ENCODE data around the gene MYPN.
"Not testable (repeated sequence)": the region's sequence is repeated elsewhere in the genome, so short reads cannot be mapped to it uniquely, and the experiment has no call there.

MYPN gene

DNA sequence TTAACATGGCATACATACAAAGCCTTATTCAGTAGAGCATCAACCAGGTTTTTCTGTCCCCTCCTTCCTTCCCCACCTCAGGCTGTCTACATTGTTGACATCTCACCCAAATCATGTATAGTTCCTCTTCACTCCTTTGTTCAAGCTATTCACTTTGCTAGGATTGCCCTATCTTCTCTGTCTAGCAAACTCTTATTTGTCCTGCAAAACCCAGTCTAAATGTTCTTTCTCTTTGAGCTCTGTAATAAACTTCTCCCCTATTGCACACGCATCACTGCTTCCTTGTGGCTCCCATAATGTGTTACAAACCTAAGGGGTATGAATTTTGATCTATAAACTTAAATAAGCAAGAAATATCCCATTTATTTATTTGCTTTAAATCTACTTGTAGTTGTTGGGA, 36.8 kb downstream of the MYPN start:
- DNase-seq (ENCODE audit: low read depth in 1 of 2, low spot score in 1 of 2): no peak
- no peak for TF ChIP-seq JUND (IDR thresholded peaks at IDR 0.05; ENCODE audit: low read depth)
- in situ Hi-C loops (cut with HindIII; ENCODE audit: low pct_unique_long_range_greater_than_20kb, low sequenced_read_pairs): no loop called here

DNA sequence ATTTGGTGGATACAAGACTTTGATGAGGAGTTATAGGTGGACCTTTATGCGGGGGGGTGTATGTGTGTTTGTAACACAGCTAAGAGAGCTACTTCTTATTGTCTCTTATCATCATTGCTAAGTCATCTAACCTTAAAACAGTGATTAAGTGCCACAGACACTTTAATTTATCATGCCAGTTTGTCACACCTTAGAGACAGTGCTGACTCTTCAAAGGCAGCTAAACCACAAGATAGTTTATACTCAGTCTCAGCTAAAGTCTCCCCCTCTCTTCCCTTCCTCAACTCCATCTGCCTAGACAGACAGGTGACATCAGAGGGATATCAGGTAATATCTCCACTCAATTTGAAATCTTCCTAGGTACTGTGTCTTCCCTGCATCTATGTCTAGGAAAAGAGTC, 42.2 kb downstream of the MYPN start:
- no peak for DNase-seq (ENCODE audit: low read depth in 1 of 2, low spot score in 1 of 2)
- no peak for TF ChIP-seq JUND (IDR thresholded peaks at IDR 0.05; ENCODE audit: low read depth)
- in situ Hi-C loops (cut with HindIII; ENCODE audit: low pct_unique_long_range_greater_than_20kb, low sequenced_read_pairs): no loop called here

DNA sequence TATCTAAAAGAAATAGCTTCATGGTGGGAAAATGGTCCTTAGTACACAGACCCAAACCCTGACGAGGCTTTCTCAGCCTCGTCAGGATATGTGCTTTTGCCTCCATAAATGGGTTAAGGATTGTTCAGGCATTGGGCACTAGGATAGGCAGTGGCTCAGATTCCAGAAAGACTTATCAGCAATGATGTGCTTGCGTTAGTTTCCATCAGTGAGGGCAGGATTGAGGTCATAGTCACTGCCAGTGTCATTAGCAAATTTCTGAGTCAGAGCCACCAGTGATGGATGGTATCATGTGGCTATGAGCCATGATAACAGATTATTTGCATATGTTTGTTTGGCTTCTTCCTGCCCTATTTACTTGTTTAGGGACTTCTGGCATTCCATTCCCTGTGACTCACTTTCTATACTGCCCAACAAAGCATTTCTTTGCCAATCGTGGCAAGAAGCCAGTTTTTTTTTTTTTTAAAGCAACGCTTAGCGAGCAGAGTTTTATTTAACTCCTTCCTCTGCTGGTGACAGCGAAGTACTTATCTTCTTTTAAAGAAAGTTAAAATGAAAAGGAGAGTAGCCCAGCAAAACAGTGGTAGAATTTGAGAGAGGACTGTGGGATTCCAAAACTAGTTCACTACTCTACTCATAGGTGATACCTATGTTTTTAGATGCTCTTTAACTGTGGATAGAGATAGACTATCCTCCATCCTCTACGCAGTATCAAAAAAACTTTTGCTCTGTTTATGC, 44.4 kb downstream of the MYPN start:
- in situ Hi-C loops (cut with HindIII; ENCODE audit: low pct_unique_long_range_greater_than_20kb, low sequenced_read_pairs): no loop called here
- peak; percentile 25 to 80 for DNase-seq (ENCODE audit: low read depth in 1 of 2, low spot score in 1 of 2)
- peak; percentile 64 for TF ChIP-seq JUND (IDR thresholded peaks at IDR 0.05; ENCODE audit: low read depth)

DNA sequence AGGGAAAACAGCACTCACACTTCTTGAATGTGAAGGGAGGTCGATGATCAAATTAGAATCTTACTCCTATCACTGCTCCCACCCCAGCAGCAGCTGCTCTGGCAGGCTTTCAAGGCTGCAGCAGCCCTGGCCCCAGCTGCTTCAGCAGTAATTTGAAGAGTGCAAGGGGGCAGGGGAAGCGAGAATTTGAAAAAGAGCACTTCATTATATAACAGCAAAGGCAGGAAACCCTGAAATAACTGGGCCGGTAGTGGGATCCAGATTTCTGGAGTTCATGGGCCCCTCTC, 44.9 kb downstream of the MYPN start:
- no peak for DNase-seq (ENCODE audit: low read depth in 1 of 2, low spot score in 1 of 2)
- TF ChIP-seq JUND (IDR thresholded peaks at IDR 0.05; ENCODE audit: low read depth): no peak
- in situ Hi-C loops (cut with HindIII; ENCODE audit: low pct_unique_long_range_greater_than_20kb, low sequenced_read_pairs): no loop called here

DNA sequence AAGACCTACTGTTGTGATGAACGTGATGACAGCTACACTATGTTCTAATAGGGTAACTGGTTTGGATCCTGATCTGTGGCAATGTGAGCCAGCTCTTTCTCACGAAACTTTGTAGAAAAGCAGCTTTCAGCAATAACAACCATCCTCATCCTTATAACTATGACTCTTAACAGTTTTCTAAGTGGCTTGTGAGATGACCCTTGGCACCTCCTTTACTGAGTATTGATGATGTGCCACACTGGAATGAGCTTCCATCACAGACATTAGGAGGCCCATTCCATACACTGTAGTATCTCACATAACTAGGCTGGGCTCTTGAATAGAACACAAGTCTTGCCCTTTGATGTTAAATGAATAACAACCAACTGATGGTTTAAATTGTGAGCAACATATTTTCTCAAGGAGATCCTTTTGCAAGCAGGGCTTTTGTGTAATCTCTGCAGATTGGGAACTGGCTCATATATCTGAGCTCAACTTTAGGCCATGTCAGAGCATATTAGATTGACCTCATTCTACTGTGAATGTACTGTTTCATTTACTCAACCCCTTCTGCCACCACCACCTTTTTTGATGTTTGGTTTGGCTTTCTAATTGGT, 46.4 kb downstream of the MYPN start:
- in situ Hi-C loops (cut with HindIII; ENCODE audit: low pct_unique_long_range_greater_than_20kb, low sequenced_read_pairs): no loop called here
- no peak for TF ChIP-seq JUND (IDR thresholded peaks at IDR 0.05; ENCODE audit: low read depth)
- DNase-seq (ENCODE audit: low read depth in 1 of 2, low spot score in 1 of 2): no peak

DNA sequence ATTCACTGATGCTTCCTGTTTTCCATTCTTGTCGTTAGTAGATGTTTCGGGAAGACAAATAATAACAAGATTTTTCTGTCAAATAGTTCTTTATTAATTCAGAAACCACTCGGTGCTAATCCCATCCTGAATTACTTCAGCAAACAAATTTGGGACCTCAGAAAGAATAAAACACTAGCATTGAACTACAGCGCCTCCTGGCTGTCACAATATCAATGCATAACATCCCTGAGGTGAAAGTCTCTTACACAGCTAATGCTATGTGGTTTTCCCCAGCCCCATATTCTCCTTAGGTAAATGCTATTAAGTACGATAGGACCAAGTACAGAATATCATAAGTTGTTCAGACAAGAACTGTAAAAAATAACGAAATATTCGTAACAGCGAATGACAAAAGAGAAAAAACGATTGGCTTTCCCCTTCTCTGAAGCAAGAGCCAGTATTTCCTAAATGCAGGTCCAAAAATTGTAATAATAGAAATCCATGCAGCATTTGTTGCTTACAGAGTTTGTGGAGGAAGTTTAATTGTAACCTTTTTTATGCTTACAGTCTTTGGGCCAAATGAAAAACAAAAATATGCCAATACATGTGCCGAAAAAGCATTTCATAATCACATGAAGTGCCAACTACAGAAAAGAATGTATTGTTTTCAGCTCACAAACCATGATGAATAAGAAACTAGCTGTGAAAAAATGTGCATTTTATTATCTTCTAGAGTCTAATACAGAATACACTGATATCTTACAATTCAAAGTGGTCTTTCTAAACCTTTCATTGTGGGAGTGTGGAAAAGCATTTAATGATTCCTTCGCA, 47.3 kb downstream of the MYPN start:
- TF ChIP-seq JUND (IDR thresholded peaks at IDR 0.05; ENCODE audit: low read depth): no peak
- peak in 1 of 2 experiments; percentile 79 for DNase-seq (ENCODE audit: low read depth in 1 of 2, low spot score in 1 of 2)
- in situ Hi-C loops (cut with HindIII; ENCODE audit: low pct_unique_long_range_greater_than_20kb, low sequenced_read_pairs): no loop called here

DNA sequence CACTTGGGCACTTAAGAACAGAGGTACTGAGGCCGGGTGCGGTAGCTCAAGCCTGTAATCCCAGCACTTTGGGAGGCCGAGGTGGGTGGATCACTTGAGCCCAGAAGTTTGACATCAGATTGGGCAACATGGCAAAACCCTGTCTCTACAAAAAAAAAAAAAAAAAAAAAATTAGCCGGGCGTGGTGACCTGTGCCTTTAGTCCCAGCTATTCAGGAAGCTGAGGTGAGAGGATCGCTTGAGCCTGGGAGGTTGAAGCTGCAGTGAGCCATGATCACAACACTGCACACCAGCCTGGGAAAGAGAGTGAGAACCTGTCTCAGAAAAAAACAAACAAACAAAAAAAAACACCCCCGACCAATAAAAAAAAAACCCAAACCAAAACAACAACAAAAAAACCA, 48.2 kb downstream of the MYPN start:
- in situ Hi-C loops (cut with HindIII; ENCODE audit: low pct_unique_long_range_greater_than_20kb, low sequenced_read_pairs): not testable (repeated sequence)

DNA sequence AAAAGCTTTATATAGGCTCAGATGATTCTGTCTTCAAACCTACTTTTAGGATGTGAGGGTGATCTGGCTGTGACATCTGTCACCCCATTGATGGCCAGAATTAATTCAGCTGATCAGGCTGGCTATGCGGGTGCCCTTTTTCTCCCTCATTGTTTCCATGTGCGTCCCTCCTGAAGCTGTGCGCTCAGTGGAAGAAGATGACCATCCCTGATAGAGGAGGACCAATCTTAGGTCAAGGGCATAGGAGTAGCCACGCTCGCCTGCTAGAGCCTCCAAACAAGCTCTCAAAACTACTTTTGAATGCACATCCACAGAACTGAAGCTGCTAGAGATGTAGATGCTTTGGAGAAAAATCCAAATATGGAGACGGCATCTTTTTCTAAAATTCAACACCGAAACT, 48.7 kb downstream of the MYPN start:
- in situ Hi-C loops (cut with HindIII; ENCODE audit: low pct_unique_long_range_greater_than_20kb, low sequenced_read_pairs): no loop called here
- no peak for DNase-seq (ENCODE audit: low read depth in 1 of 2, low spot score in 1 of 2)
- no peak for TF ChIP-seq JUND (IDR thresholded peaks at IDR 0.05; ENCODE audit: low read depth)

More for the DNA sequence above, 48.2 kb downstream of the MYPN start:
- DNase-seq (ENCODE audit: low read depth in 1 of 2, low spot score in 1 of 2): not testable (repeated sequence)

DNA sequence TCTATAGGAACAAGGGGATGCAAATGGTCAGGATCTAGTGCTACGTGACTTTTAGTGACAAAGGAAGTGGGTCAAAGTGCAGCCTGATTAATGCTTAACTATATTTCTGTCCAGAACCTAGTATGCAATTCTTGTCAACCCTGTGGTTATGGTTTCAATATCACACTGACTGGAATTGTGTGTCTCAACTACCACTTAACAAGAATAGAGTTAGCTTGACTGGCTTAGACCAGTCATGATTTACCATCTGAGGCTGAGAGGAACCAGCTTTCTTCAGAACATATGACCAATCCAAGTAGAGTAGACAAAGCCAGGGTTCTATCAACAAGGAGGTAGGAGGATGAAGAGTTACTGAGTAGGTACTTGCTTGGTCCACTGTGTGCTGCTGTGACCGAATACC, 54.4 kb downstream of the MYPN start:
- in situ Hi-C loops (cut with HindIII; ENCODE audit: low pct_unique_long_range_greater_than_20kb, low sequenced_read_pairs): no loop called here
- DNase-seq (ENCODE audit: low read depth in 1 of 2, low spot score in 1 of 2): no peak
- no peak for TF ChIP-seq JUND (IDR thresholded peaks at IDR 0.05; ENCODE audit: low read depth)

DNA sequence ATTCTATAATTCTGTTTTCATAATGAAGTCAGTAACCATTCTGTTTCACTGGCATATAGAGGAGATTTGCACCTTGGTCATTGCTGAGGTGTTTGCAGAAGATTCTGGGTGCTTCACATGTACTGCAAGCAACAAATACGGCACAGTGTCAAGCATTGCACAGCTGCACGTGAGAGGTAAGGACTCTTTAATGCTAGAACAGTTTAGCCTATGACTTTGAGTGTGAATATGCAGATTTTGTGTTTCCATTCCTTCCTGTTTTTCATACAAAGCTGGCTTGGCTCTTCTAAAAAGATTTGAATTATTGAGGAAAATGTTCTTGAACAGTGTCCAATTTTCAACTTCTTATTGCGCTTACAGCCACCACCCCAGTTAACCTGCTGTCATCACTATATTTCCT, 56.4 kb downstream of the MYPN start:
- no peak for DNase-seq (ENCODE audit: low read depth in 1 of 2, low spot score in 1 of 2)
- TF ChIP-seq JUND (IDR thresholded peaks at IDR 0.05; ENCODE audit: low read depth): no peak
- in situ Hi-C loops (cut with HindIII; ENCODE audit: low pct_unique_long_range_greater_than_20kb, low sequenced_read_pairs): no loop called here

DNA sequence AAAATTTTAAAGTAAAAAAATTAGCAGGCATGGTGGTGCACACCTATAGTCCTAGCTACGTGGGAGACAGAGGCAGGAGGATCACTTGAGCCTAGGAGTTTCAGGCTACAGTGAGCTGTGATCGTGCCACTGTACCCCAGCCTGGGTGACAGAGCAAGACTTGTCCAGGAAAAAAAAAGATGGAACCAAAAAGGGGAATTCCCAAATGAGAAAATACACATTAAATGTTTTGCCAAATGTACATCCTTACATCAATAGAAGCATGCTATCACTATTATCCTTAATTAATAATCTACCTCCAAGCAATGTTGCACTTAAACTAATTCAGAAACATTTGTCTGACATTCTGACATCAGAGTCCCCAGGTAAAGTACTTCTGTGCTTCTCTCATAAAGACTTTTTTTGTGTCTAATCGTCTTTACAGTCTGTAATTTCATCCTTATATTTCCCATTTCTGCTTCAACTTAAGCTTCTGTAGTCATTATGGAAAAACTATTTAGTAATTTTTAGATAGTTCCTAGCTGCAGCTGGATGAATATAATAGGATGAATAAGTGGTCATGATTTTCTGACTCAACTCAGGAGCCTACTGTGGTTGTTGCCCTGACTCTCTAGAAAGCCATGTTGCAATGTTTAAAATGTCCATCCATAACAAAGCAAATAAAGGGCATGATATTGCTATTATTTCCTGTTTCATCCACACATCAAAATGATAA, 57.7 kb downstream of the MYPN start:
- in situ Hi-C loops (cut with HindIII; ENCODE audit: low pct_unique_long_range_greater_than_20kb, low sequenced_read_pairs): no loop called here
- TF ChIP-seq JUND (IDR thresholded peaks at IDR 0.05; ENCODE audit: low read depth): no peak
- no peak for DNase-seq (ENCODE audit: low read depth in 1 of 2, low spot score in 1 of 2)

DNA sequence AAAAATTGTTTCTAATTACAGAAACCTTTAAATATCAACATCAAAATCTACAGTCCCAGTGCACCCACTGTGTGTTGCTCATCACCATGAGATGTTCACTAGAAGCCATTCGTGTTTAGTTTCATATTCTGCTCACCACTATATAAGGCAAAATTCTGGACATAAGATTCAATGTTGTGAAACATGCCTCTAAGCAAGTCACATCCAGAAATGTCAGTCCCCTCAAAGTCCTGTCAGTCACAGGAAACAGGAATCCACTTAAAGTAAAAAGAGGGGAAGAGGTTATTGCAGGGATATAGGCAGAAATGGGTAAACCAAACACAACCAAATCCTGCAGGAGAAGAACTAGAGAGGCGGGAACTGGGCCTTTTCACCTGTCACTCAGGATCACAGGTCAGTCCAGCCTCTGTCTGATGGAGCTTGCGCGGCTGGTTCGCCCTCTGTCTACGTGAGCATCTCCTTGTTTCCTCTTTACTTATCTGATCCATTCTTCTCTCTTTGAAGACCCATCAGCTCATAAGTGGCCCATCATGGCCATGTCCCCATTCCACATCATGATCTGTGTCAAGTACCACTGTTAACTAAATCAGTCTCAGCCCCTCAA, 58.4 kb downstream of the MYPN start:
- TF ChIP-seq JUND (IDR thresholded peaks at IDR 0.05; ENCODE audit: low read depth): no peak
- in situ Hi-C loops (cut with HindIII; ENCODE audit: low pct_unique_long_range_greater_than_20kb, low sequenced_read_pairs): no loop called here
- no peak for DNase-seq (ENCODE audit: low read depth in 1 of 2, low spot score in 1 of 2)
